H1 (cell line): Measurements from ENCODE around the gene BZW2. TPM values are rescaled to one million over a fixed set of nuclear protein-coding genes. Genes with fewer than 3 reads are reported as not detected.

Source experiments
- HDAC6 ChIP-seq: IDR thresholded peaks from one replicate; pipeline ENCODE4 v1.7.1; 2012; ENCODE audit warnings: low read depth, mild to moderate bottlenecking, inconsistent platforms, low read length, moderate library complexity
- JUND ChIP-seq: IDR thresholded peaks from 2 replicates; pipeline ENCODE4 v1.6.1; 2011; ENCODE audit warnings: mild to moderate bottlenecking, improper control_type of control experiment, low read length
- MAFK ChIP-seq: IDR thresholded peaks from 2 replicates; pipeline ENCODE4 v1.6.1; 2012; ENCODE audit warnings: low read depth, mild to moderate bottlenecking, improper control_type of control experiment, low read length
- USF2 ChIP-seq: IDR thresholded peaks from 2 replicates; pipeline ENCODE4 v1.6.1; 2011; ENCODE audit warnings: low read length, improper control_type of control experiment
- polyA plus RNA-seq, 7 experiments: library from polyadenylated mRNA; depleted of rRNA in 3 of 7; stranded (reverse) in 5 of 7; unstranded in 2 of 7; fragments of >200 nt in 5 of 7; fragments of 200-250 nt in 2 of 7; gene quantifications; 1 replicate in 5 of 7; 2 replicates in 1 of 7; 4 replicates in 1 of 7; pipeline versions ENCODE4 v1.2.1 to v1.2.3, GENCODE V29; 2011 to 2013; ENCODE audit warnings: missing spikeins in 2 of 7, mixed read lengths in 2 of 7
- total RNA-seq: library from RNA; stranded (reverse); fragmentation: NEBNext Ultra II Directional; extraction: Animal tissue kit (Norgen Biotek cat#: 25700); gene quantifications from 2 replicates; pipeline ENCODE4 v1.2.1, GENCODE V29; 2021

The BZW2 gene
- total and polyA plus RNA-seq, 2 of the 8 experiments (the other 6 are each of a cell fraction or from before 2014, with no cell fraction given) = 32.3 to 103 TPM

- TF ChIP-seq HDAC6 (no peak), JUND (no peak), MAFK (no peak), USF2 (no peak)
Observed at GRCh38 chr7:16599860-16600259, 46.1 kb upstream of the BZW2 start (continued).
